Lower lobe of right lung (tissue), 2 donors: ENCODE results near the gene NPAS2. TPM values are rescaled to one million over a fixed set of nuclear protein-coding genes. Genes with fewer than 3 reads are reported as not detected.

ENCODE experiments used
- ATAC-seq, 2 donors: fragments of 200-7000 bp; cut with Tn5 transposase; one replicate each; pipeline ENCODE4 v1.9.1; 2020 to 2022; ENCODE audit warnings: mild to moderate bottlenecking in 2 of 2, moderate library complexity in 2 of 2
- DNase-seq: peaks from one replicate; pipeline ENCODE4 v3.0.0-alpha.2; 2020
- H3K27ac ChIP-seq: fragments of 200-600 bp; one replicate; pipeline ENCODE4 v1.8.0; 2022
- H3K27me3 ChIP-seq: fragments of 200-600 bp; one replicate; pipeline ENCODE4 v1.8.0; 2022; ENCODE audit warnings: low read depth
- H3K36me3 ChIP-seq: fragments of 200-600 bp; one replicate; pipeline ENCODE4 v1.8.0; 2022; ENCODE audit warnings: mild to moderate bottlenecking
- H3K4me1 ChIP-seq: fragments of 200-600 bp; one replicate; pipeline ENCODE4 v1.8.0; 2022
- H3K4me3 ChIP-seq: fragments of 200-600 bp; one replicate; pipeline ENCODE4 v1.8.0; 2022; ENCODE audit warnings: mild to moderate bottlenecking
- H3K9me3 ChIP-seq: fragments of 200-600 bp; one replicate; pipeline ENCODE4 v1.8.0; 2022
- intact Hi-C: fragments of 100-400 bp; cut with DNase I; formaldehyde crosslinking; loops from one replicate; pipeline ENCODE4 v1.11.0; 2022
- total RNA-seq: library from RNA; stranded (reverse); fragmentation: NEBNext Ultra II Directional; extraction: Animal tissue kit (Norgen Biotek cat#: 25700); gene quantifications from one replicate; pipeline ENCODE4 v1.2.1, GENCODE V29; 2021
- TF ChIP-seq, protein P1 (sequence below): fragments of 200-600 bp; IDR thresholded peaks from one replicate; pipeline ENCODE4 v1.8.0; 2022; ENCODE audit warnings: antibody characterized with exemption, mild to moderate bottlenecking
- donor health status: DM: no; HTN: yes; CAD: no; lungs with severe emphysema.

Gene NPAS2
- total RNA-seq, 1 donor from 2014 or later: 10.1 TPM

DNA sequence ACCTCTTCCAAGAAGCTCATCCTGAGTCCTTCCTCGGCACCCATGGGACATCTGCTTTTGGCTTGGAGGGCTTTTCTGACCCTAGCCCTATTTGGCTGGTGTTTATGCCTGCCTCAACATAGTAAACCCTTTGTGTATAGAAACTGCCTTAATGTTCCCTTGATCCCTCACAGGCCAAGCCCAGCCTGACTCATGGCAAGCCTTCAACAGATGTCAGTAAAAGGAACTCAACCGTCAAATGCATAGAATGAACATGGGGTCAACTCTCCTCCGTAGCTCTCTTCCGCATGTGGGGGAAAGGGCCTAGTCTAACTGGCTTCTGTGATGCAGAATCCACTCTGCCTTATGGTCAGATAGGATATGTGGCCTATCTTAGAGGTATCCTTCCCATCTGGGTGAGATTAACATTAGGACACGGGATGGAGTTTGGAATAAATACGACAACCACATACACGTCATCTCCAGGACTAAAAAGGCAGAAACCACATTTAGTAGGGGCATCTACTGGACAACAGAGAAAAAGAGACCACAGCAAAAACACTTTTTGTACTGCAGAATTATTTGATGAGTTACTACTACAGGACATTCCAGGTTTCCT, 2.5 kb upstream of the NPAS2 start:
- DNase-seq: no peak
- intact Hi-C loops: no loop called here
- TF ChIP-seq, protein P1, sequence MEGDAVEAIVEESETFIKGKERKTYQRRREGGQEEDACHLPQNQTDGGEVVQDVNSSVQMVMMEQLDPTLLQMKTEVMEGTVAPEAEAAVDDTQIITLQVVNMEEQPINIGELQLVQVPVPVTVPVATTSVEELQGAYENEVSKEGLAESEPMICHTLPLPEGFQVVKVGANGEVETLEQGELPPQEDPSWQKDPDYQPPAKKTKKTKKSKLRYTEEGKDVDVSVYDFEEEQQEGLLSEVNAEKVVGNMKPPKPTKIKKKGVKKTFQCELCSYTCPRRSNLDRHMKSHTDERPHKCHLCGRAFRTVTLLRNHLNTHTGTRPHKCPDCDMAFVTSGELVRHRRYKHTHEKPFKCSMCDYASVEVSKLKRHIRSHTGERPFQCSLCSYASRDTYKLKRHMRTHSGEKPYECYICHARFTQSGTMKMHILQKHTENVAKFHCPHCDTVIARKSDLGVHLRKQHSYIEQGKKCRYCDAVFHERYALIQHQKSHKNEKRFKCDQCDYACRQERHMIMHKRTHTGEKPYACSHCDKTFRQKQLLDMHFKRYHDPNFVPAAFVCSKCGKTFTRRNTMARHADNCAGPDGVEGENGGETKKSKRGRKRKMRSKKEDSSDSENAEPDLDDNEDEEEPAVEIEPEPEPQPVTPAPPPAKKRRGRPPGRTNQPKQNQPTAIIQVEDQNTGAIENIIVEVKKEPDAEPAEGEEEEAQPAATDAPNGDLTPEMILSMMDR: no peak

DNA sequence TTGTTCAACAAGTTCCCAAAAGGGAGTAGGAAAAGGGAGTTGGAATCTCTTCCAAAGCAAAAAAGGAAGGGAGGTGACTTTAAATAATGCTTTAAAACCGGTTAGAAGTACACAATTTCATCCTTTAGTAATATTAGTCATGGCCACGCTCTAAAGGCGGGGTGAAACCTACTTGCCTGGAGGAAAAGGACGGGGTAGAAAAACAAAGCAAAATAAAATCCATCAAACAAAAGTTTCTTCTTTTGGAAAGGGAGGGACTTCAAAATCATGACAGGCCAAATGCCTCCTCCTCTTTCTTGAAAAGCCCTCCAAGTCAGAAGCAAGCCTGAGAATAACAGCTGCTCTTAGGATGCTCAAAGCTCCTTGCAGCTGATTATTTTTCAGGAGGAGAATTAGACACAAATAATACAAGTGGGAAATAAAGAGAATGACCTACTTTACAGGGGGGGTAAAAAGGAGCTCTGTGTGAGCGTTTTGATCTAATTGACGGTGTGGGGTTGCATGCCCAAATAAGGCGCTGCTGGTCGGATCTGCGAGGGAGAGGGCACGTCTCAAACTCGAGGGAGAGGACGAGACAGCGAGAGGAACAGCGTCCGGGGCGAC, 1.8 kb upstream of the NPAS2 start:
- TF ChIP-seq, protein P1: no peak
- intact Hi-C loops: no loop called here

More for the DNA sequence above, 2.5 kb upstream of the NPAS2 start:
- peaks cover 26% of the 10 kb centered on the region for H3K4me1 ChIP-seq
- H3K27ac ChIP-seq: no peak overlapping the region
- no peaks in the 10 kb centered on the region for H3K9me3 ChIP-seq
- H3K27me3 ChIP-seq: peaks cover 13% of the 10 kb centered on the region
- H3K36me3 ChIP-seq: no peaks in the 10 kb centered on the region
- H3K4me3 ChIP-seq: no peak overlapping the region
- no peak for ATAC-seq

DNA sequence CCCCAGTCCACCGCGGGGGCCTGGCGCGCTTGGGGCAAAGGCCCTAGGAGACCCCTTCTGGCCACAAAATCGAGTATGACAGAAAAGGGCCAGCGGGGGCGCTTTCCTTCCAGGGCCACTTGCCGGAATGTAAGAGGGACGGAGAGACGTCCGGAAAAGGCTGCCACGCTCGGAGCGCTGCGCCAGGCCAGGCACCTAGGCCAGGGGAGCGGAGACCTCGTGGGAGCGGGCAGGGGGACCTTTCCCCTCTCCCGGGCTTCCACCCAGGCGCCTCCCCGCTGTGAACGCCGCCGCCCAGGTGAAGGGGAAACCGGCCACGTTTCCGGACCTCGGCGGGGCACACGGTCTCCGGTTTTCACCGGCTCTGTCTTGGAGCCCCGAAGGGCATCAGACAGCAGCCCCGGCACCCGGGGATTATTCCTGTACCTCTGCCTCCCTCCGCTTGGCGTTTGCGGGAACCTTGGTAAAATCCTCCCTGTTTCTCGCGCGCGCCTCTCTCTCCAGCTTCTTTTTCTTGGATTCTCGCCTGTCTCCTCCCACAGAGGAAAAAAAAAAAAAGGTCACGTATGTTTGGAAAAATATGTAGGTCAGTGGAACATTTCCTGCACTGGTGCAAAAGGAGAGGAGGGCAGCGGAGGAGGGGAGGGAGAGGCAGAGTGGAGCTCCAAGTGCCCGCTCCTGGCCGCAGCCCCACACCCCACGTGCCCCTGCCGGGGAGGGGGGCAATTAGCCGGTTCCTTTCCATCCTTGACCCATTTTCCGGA, 1.2 kb upstream of the NPAS2 start:
- intact Hi-C loops: no loop called here
- peak; percentile 71 for DNase-seq
- H3K9me3 ChIP-seq: no peaks in the 10 kb centered on the region
- H3K27ac ChIP-seq: peak overlapping the region; percentile 70
- H3K4me1 ChIP-seq: peaks cover 20% of the 10 kb centered on the region
- ATAC-seq: peak; percentile 81 to 88
- TF ChIP-seq, protein P1: peak; percentile 21
- H3K36me3 ChIP-seq: no peaks in the 10 kb centered on the region
- H3K4me3 ChIP-seq: peak overlapping the region; percentile 67
- H3K27me3 ChIP-seq: peaks cover 13% of the 10 kb centered on the region

More for the DNA sequence above, 1.8 kb upstream of the NPAS2 start:
- Histone ChIP-seq H3K27me3 (peaks cover 13% of the 10 kb centered on the region), H3K27ac (peak overlapping the region; percentile 70), H3K4me1 (peaks cover 26% of the 10 kb centered on the region), H3K9me3 (no peaks in the 10 kb centered on the region), H3K4me3 (peak overlapping the region; percentile 67), H3K36me3 (no peaks in the 10 kb centered on the region)
- ATAC-seq (peak; percentile 12 to 25), DNase-seq (no peak)

DNA sequence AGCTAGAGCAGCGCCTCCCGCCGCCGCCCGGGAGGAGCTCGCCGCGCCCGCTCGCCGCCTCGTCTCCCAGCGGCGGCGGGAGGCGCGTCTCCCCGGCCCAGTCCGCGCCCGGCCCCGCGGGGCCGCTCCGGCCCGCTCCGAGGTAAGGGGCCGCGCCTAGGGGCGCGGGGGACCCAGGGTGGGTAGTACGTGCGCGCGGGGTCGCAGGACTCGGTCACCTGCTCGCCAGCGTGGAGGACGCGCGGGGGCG, 259 bp downstream of the NPAS2 start:
- Histone ChIP-seq H3K27me3 (peaks cover 13% of the 10 kb centered on the region), H3K4me1 (peaks cover 18% of the 10 kb centered on the region), H3K36me3 (no peaks in the 10 kb centered on the region), H3K4me3 (peak overlapping the region; percentile 67), H3K27ac (peak overlapping the region; percentile 24), H3K9me3 (no peaks in the 10 kb centered on the region)
- no peak for DNase-seq
- intact Hi-C loops: no loop called here
- TF ChIP-seq, protein P1: no peak
- peak in 1 of 2 donors; percentile 25 for ATAC-seq

DNA sequence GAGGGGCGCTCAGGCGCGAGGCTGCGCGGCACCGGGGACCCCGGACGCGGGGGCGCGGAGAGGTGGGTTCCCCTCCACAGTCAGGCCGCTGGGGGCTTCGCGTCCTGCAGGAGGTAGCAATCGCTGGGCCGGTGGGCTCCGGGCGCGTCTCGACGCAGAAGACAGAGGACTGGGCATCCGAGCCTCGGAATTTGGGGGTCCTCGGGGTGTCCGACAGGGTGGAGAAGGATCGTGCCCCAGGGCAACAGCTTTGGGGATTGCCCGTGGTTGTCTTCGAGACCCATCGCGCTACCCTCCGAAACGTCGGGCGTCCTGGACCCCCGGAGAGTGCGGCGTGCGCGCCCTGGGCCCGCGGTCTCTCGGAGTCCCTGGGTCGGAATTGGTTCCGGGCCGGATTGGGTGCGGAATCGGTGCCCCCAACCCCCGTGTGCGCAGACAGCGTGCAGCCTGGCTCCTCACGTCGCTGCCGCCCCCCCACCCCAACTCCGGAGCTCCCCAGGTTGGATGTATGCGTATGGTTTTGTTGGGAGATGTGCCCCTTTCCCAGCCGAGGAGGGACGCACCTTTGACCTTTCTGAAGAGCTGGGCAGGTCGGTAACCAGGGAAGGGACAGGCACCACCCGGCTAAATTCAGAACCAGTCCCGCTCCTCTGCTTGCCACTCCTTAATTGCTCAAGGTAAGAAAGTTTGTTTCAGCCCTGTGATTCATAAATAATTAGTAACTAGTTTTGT, 750 bp downstream of the NPAS2 start:
- Histone ChIP-seq H3K27ac (peak overlapping the region; percentile 24), H3K9me3 (no peaks in the 10 kb centered on the region), H3K4me3 (peak overlapping the region; percentile 67), H3K4me1 (peaks cover 18% of the 10 kb centered on the region), H3K27me3 (peaks cover 13% of the 10 kb centered on the region), H3K36me3 (no peaks in the 10 kb centered on the region)
- TF ChIP-seq, protein P1: no peak
- no peak for DNase-seq
- ATAC-seq: peak; percentile 4 to 29
- intact Hi-C loops: no loop called here
